HG02981 (cell line): ENCODE measurements around the gene DAPK2.
"Not testable (repeated sequence)": the region's sequence is repeated elsewhere in the genome, so short reads cannot be mapped to it uniquely, and the experiment has no call there.

Experiments used
- ATAC-seq: cut with Tn5 transposase; IDR thresholded peaks from one replicate; pipeline ENCODE4 v1.9.1; 2021; ENCODE audit warnings: mild to moderate bottlenecking, moderate library complexity; ENCODE audit not compliant: unreplicated experiment

The DAPK2 gene

GRCh38 chr15:63977119-63977518 is 69.2 kb downstream of the DAPK2 start:
- no peak for ATAC-seq

- no peak for ATAC-seq
These were observed 72.3 kb downstream of the DAPK2 start for GRCh38 chr15:63974021-63974420.

GRCh38 chr15:63973212-63974009 is 72.9 kb downstream of the DAPK2 start:
- ATAC-seq = no peak

- ATAC-seq = no peak
These were observed 73.5 kb downstream of the DAPK2 start for GRCh38 chr15:63972801-63973200.

- ATAC-seq = no peak
These were observed 74.4 kb downstream of the DAPK2 start for GRCh38 chr15:63971904-63972303.

- ATAC-seq = no peak
These were observed 74.9 kb downstream of the DAPK2 start for GRCh38 chr15:63971427-63971805.

GRCh38 chr15:63970621-63971426 is 75.5 kb downstream of the DAPK2 start:
- peak; percentile 97 for ATAC-seq

- ATAC-seq = no peak
These were observed 76.4 kb downstream of the DAPK2 start for GRCh38 chr15:63969652-63970421.

- no peak for ATAC-seq
These were observed 77.6 kb downstream of the DAPK2 start for GRCh38 chr15:63968700-63969099.

GRCh38 chr15:63968122-63968524 is 78.2 kb downstream of the DAPK2 start:
- ATAC-seq = no peak

- no peak for ATAC-seq
These were observed 78.7 kb downstream of the DAPK2 start for GRCh38 chr15:63967616-63968015.

- not testable (repeated sequence) for ATAC-seq
These were observed 83.2 kb downstream of the DAPK2 start for GRCh38 chr15:63962947-63963721.

GRCh38 chr15:63953524-63953923 is 92.8 kb downstream of the DAPK2 start:
- ATAC-seq = no peak

- ATAC-seq = no peak
These were observed 95.3 kb downstream of the DAPK2 start for GRCh38 chr15:63950911-63951481.

- ATAC-seq = no peak
These were observed 97.3 kb downstream of the DAPK2 start for GRCh38 chr15:63948971-63949370.

- no peak for ATAC-seq
These were observed 97.8 kb downstream of the DAPK2 start for GRCh38 chr15:63948436-63948835.

GRCh38 chr15:63947228-63947627 is 99.1 kb downstream of the DAPK2 start:
- ATAC-seq = no peak

- ATAC-seq = no peak
These were observed 99.7 kb downstream of the DAPK2 start for GRCh38 chr15:63946524-63947065.

GRCh38 chr15:63945838-63946298 is 100.4 kb downstream of the DAPK2 start:
- no peak for ATAC-seq
